H1 (cell line): Measurements from ENCODE around the gene P2RX1. TPM values are rescaled to one million over a fixed set of nuclear protein-coding genes. Genes with fewer than 3 reads are reported as not detected.

Experiments
- ATF2 ChIP-seq: IDR thresholded peaks from 2 replicates; pipeline ENCODE4 v1.6.1; 2012; ENCODE audit warnings: low read length, inconsistent platforms
- BRCA1 ChIP-seq: IDR thresholded peaks from 2 replicates; pipeline ENCODE4 v1.6.1; 2012; ENCODE audit warnings: low read depth, low read length, improper control_type of control experiment
- CHD7 ChIP-seq: fragments of 300-600 bp; sonication (generic); IDR thresholded peaks from 2 replicates; pipeline ENCODE4 v1.7.1; 2012; ENCODE audit warnings: low read length, moderate library complexity, mild to moderate bottlenecking, inconsistent platforms; ENCODE audit not compliant: insufficient replicate concordance
- KDM5A ChIP-seq: fragments of 200-600 bp; IDR thresholded peaks from 2 replicates; pipeline ENCODE4 v1.7.1; 2012; ENCODE audit warnings: mild to moderate bottlenecking, low read length, inconsistent platforms, mixed read lengths
- polyA plus RNA-seq, 7 experiments: library from polyadenylated mRNA; depleted of rRNA in 3 of 7; stranded (reverse) in 5 of 7; unstranded in 2 of 7; fragments of >200 nt in 5 of 7; fragments of 200-250 nt in 2 of 7; gene quantifications; 1 replicate in 5 of 7; 2 replicates in 1 of 7; 4 replicates in 1 of 7; pipeline versions ENCODE4 v1.2.1 to v1.2.3, GENCODE V29; 2011 to 2013; ENCODE audit warnings: missing spikeins in 2 of 7, mixed read lengths in 2 of 7
- total RNA-seq: library from RNA; stranded (reverse); fragmentation: NEBNext Ultra II Directional; extraction: Animal tissue kit (Norgen Biotek cat#: 25700); gene quantifications from 2 replicates; pipeline ENCODE4 v1.2.1, GENCODE V29; 2021

P2RX1 gene
- total and polyA plus RNA-seq, 2 of the 8 experiments (the other 6 are each of a cell fraction or from before 2014, with no cell fraction given) = 0.45 to 1.1 TPM

- TF ChIP-seq CHD7 = no peak
- no peak for TF ChIP-seq ATF2
- TF ChIP-seq KDM5A = no peak
- no peak for TF ChIP-seq BRCA1
These were observed 36.5 kb downstream of the P2RX1 start (continued) for GRCh38 chr17:3879591-3880417.
